SH-SY5Y (cell line): ENCODE results near the gene SLC11A2.

Experiments used
- GATA2 ChIP-seq: IDR thresholded peaks from 2 replicates; pipeline ENCODE4 v1.6.1; 2011; ENCODE audit warnings: mild to moderate bottlenecking, low read depth, low read length
- GATA3 ChIP-seq: IDR thresholded peaks from 2 replicates; pipeline ENCODE4 v1.6.1; 2011; ENCODE audit warnings: low read depth, mild to moderate bottlenecking, low read length, moderate library complexity

- TF ChIP-seq GATA3 (no peak), GATA2 (no peak)
Observed at GRCh38 chr12:51019927-51020326, 6.3 kb downstream of the SLC11A2 start.
